Measurements from ENCODE around the gene LDLRAD3. TPM values are rescaled to one million over a fixed set of nuclear protein-coding genes. Genes with fewer than 3 reads are reported as not detected.

LDLRAD3 gene
- total and polyA plus RNA-seq, 12 donors: 0.87 to 5.1 (median 1.7) TPM

- TF ChIP-seq, protein P1, sequence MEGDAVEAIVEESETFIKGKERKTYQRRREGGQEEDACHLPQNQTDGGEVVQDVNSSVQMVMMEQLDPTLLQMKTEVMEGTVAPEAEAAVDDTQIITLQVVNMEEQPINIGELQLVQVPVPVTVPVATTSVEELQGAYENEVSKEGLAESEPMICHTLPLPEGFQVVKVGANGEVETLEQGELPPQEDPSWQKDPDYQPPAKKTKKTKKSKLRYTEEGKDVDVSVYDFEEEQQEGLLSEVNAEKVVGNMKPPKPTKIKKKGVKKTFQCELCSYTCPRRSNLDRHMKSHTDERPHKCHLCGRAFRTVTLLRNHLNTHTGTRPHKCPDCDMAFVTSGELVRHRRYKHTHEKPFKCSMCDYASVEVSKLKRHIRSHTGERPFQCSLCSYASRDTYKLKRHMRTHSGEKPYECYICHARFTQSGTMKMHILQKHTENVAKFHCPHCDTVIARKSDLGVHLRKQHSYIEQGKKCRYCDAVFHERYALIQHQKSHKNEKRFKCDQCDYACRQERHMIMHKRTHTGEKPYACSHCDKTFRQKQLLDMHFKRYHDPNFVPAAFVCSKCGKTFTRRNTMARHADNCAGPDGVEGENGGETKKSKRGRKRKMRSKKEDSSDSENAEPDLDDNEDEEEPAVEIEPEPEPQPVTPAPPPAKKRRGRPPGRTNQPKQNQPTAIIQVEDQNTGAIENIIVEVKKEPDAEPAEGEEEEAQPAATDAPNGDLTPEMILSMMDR (IDR thresholded peaks at IDR 0.05): no peak
- Histone ChIP-seq H3K27me3 (peaks cover 0 to 21% (median 0%) of the 10 kb centered on the region in 7 donors), H3K36me3 (no peaks in the 10 kb centered on the region), H3K4me1 (peaks cover 0 to 12% (median 0%) of the 10 kb centered on the region in 9 donors), H3K4me3 (no peak overlapping the region), H3K27ac (no peak overlapping the region), H3K9me3 (peaks cover 0 to 17% (median 6%) of the 10 kb centered on the region in 11 donors)
- intact Hi-C loops (cut with DNase I): no loop called here
- ATAC-seq (no peak), DNase-seq (no peak)
- WGBS, 2 donors: 88 to 96% methylated on average over 2 of the region's 2 CpGs
These were observed 174.2 kb downstream of the LDLRAD3 start for GRCh38 chr11:36118084-36118483.

DNA sequence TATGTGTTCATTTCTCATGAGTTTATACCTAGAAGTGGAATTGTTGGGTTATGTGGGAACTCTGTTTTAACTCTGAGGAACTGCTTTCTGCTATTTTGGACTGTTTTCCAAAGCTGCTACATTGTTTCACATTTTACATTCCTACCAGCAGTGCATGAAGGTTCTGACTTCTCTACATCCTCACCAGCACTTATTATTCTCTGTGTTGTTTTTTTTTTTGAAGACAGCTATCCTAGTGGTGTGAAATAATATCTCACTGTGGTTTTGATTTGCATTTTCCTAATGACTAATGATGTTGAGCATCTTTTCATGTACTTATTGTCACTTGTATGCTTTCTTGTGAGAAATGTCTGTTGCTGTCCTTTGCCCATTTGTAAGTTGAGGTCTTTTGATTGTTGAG lies 175.4 kb downstream of the LDLRAD3 start:
- H3K36me3 ChIP-seq: no peaks in the 10 kb centered on the region
- peaks cover 0 to 12% (median 0%) of the 10 kb centered on the region in 9 donors for H3K4me1 ChIP-seq
- peaks cover 0 to 5% (median 0%) of the 10 kb centered on the region in 11 donors for H3K9me3 ChIP-seq
- TF ChIP-seq, protein P1 (IDR thresholded peaks at IDR 0.05): no peak
- intact Hi-C loops (cut with DNase I): no loop called here
- H3K27me3 ChIP-seq: peaks cover 0 to 12% (median 0%) of the 10 kb centered on the region in 7 donors
- no peak overlapping the region for H3K4me3 ChIP-seq
- no peak for ATAC-seq
- DNase-seq: no peak
- H3K27ac ChIP-seq: no peak overlapping the region

DNA sequence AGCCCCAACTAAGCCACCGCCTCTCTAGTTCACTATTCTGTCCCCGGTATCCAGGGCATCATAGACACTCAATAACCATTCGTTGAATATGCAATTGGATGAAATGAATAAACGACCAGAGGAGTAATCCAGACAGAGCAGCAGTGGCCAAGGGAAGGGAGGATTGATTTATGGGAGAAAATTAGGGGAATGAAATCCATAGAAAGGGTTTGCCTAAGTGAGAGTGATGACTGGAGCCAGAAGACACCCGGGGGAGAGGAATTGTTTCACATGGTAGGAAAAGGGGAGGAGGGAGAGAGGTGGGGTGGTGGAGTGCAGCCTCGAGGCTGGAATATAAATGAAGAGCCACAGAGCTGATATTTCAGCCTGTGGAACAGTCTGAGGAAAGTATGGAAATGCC lies 177.2 kb downstream of the LDLRAD3 start:
- no peaks in the 10 kb centered on the region for H3K9me3 ChIP-seq
- DNase-seq (no peak), ATAC-seq (no peak)
- 78 to 83% methylated on average over 6 of the region's 6 CpGs for WGBS, 2 donors
- no peaks in the 10 kb centered on the region for H3K36me3 ChIP-seq
- intact Hi-C loops (cut with DNase I): loop anchor here in 2 of 10 donors (5.0 to 10.0 kb wide), 2 partner anchors 79 to 296 kb away; no protein-coding TSS in a partner anchor
- TF ChIP-seq, protein P1 (IDR thresholded peaks at IDR 0.05): no peak
- H3K27me3 ChIP-seq: peaks cover 0 to 7% (median 0%) of the 10 kb centered on the region in 7 donors
- H3K27ac ChIP-seq: no peak overlapping the region
- H3K4me1 ChIP-seq: peaks cover 0 to 7% (median 0%) of the 10 kb centered on the region in 9 donors
- no peak overlapping the region for H3K4me3 ChIP-seq

DNA sequence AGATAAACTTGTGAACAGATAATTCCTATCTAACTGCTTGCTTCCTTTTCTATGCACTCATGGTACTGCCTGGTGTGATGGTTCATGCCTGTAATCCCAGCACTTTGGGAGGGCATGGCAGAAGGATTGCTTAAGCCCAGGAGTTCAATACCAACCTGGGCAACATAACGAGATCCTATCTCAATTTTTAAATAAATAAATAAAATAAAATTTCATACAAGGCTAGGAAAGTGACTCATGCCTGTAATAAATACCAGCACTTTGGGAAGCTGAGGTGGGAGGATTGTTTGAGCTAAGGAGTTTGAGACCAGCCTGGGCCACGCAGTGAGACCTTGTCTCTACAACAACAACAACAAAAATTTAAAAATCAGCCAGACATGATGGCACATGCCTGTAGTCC lies 178.8 kb downstream of the LDLRAD3 start:
- intact Hi-C loops (cut with DNase I): loop anchor here in 2 of 10 donors (5.0 to 10.0 kb wide), 2 partner anchors 80 to 298 kb away; no protein-coding TSS in a partner anchor
- Histone ChIP-seq H3K27ac (no peak overlapping the region), H3K4me3 (no peak overlapping the region), H3K4me1 (no peaks in the 10 kb centered on the region), H3K36me3 (no peaks in the 10 kb centered on the region), H3K9me3 (no peaks in the 10 kb centered on the region), H3K27me3 (peaks cover 0 to 12% (median 3%) of the 10 kb centered on the region in 7 donors)
- ATAC-seq (no peak), DNase-seq (no peak)
- TF ChIP-seq, protein P1 (IDR thresholded peaks at IDR 0.05): no peak
- WGBS, 2 donors: 87 to 92% methylated on average over 2 of the region's 2 CpGs
